Ectodermal cell (in vitro differentiated cells): ENCODE measurements around the gene TAOK2.

Experiments
- H3K27ac ChIP-seq: 2 replicates; pipeline ENCODE4 v1.7.0; 2013; ENCODE audit warnings: mild to moderate bottlenecking, low read depth, low read length; ENCODE audit not compliant: insufficient read depth, poor library complexity, severe bottlenecking
- H3K27me3 ChIP-seq: 2 replicates; pipeline ENCODE4 v1.7.0; 2013; ENCODE audit warnings: mild to moderate bottlenecking, low read length; ENCODE audit not compliant: insufficient read depth, control insufficient read depth, poor library complexity, severe bottlenecking
- H3K36me3 ChIP-seq: one replicate; pipeline ENCODE4 v1.7.0; 2013; ENCODE audit warnings: low read length; ENCODE audit not compliant: control insufficient read depth, insufficient read depth
- H3K4me1 ChIP-seq: one replicate; pipeline ENCODE4 v1.7.0; 2013; ENCODE audit warnings: low read length; ENCODE audit not compliant: control insufficient read depth, insufficient read depth
- H3K4me3 ChIP-seq: 2 replicates; pipeline ENCODE4 v1.7.0; 2013; ENCODE audit warnings: low read depth, low read length, control low read depth; ENCODE audit not compliant: insufficient read depth
- H3K9me3 ChIP-seq: 2 replicates; pipeline ENCODE4 v1.7.0; 2013; ENCODE audit warnings: mild to moderate bottlenecking, low read length, moderate library complexity; ENCODE audit not compliant: control insufficient read depth
- WGBS, 2 experiments: methylation state at CpG; one replicate each; pipeline ENCODE4 v1.1.7; 2013; ENCODE audit warnings: missing lambda C conversion rate in 2 of 2; 5-methylcytosine and 5-hydroxymethylcytosine counted together

The TAOK2 gene

GRCh38 chr16:29987371-29988085, 13.9 kb downstream of the TAOK2 start:
- Histone ChIP-seq H3K27me3 (no peaks in the 10 kb centered on the region), H3K36me3 (peaks cover 64% of the 10 kb centered on the region), H3K4me3 (no peak overlapping the region), H3K4me1 (no peaks in the 10 kb centered on the region), H3K27ac (no peak overlapping the region), H3K9me3 (no peaks in the 10 kb centered on the region)
- WGBS, 2 experiments = 94 to 95% methylated on average over 35 of the region's 35 CpGs

- Histone ChIP-seq H3K4me3 (no peak overlapping the region), H3K36me3 (peaks cover 61% of the 10 kb centered on the region), H3K4me1 (no peaks in the 10 kb centered on the region), H3K9me3 (no peaks in the 10 kb centered on the region), H3K27ac (no peak overlapping the region), H3K27me3 (no peaks in the 10 kb centered on the region)
- WGBS, 2 experiments = 93 to 95% methylated on average over 17 of the region's 17 CpGs
Observed at GRCh38 chr16:29988346-29989075, 14.8 kb downstream of the TAOK2 start.

GRCh38 chr16:29989111-29989858, 15.6 kb downstream of the TAOK2 start:
- Histone ChIP-seq H3K27me3 (no peaks in the 10 kb centered on the region), H3K36me3 (peaks cover 53% of the 10 kb centered on the region), H3K9me3 (no peaks in the 10 kb centered on the region), H3K4me3 (no peak overlapping the region), H3K4me1 (peaks cover 3% of the 10 kb centered on the region), H3K27ac (no peak overlapping the region)
- WGBS, 2 experiments = 95% methylated on average over 23 of the region's 23 CpGs

- Histone ChIP-seq H3K36me3 (peaks cover 52% of the 10 kb centered on the region), H3K9me3 (no peaks in the 10 kb centered on the region), H3K27me3 (no peaks in the 10 kb centered on the region), H3K4me1 (peaks cover 8% of the 10 kb centered on the region), H3K4me3 (no peak overlapping the region), H3K27ac (no peak overlapping the region)
- 100% methylated on average over 1 of the region's 2 CpGs; no CpG with 5 or more reads in 1 of the 2 experiments for WGBS, 2 experiments
Observed at GRCh38 chr16:29990034-29990433, 16.4 kb downstream of the TAOK2 start.

GRCh38 chr16:29990883-29991570, 17.4 kb downstream of the TAOK2 start:
- Histone ChIP-seq H3K27me3 (no peaks in the 10 kb centered on the region), H3K36me3 (peaks cover 46% of the 10 kb centered on the region), H3K4me3 (no peak overlapping the region), H3K27ac (no peak overlapping the region), H3K4me1 (peaks cover 8% of the 10 kb centered on the region), H3K9me3 (no peaks in the 10 kb centered on the region)
- 96% methylated on average over 35 of the region's 35 CpGs for WGBS, 2 experiments

- no peak overlapping the region for H3K4me3 ChIP-seq
- peaks cover 8% of the 10 kb centered on the region for H3K4me1 ChIP-seq
- no peaks in the 10 kb centered on the region for H3K27me3 ChIP-seq
- 93% methylated on average over 4 to 5 of the region's 5 CpGs for WGBS, 2 experiments
- H3K27ac ChIP-seq = no peak overlapping the region
- no peaks in the 10 kb centered on the region for H3K9me3 ChIP-seq
- peaks cover 41% of the 10 kb centered on the region for H3K36me3 ChIP-seq
Observed at GRCh38 chr16:29991571-29991904, 17.9 kb downstream of the TAOK2 start.

- Histone ChIP-seq H3K27ac (no peak overlapping the region), H3K9me3 (no peaks in the 10 kb centered on the region), H3K36me3 (peaks cover 32% of the 10 kb centered on the region), H3K27me3 (no peaks in the 10 kb centered on the region), H3K4me1 (peaks cover 12% of the 10 kb centered on the region), H3K4me3 (no peak overlapping the region)
- WGBS, 2 experiments = 83 to 85% methylated on average over 7 of the region's 7 CpGs
Observed at GRCh38 chr16:29992344-29992967, 18.8 kb downstream of the TAOK2 start.

GRCh38 chr16:29993191-29993902, 19.7 kb downstream of the TAOK2 start:
- Histone ChIP-seq H3K27ac (no peak overlapping the region), H3K9me3 (no peaks in the 10 kb centered on the region), H3K4me1 (peaks cover 12% of the 10 kb centered on the region), H3K36me3 (peaks cover 29% of the 10 kb centered on the region), H3K27me3 (no peaks in the 10 kb centered on the region), H3K4me3 (no peak overlapping the region)
- WGBS, 2 experiments = 95 to 96% methylated on average over 25 of the region's 25 CpGs

- WGBS, 2 experiments = 91 to 94% methylated on average over 9 of the region's 9 CpGs
- H3K4me3 ChIP-seq = no peak overlapping the region
- peaks cover 12% of the 10 kb centered on the region for H3K4me1 ChIP-seq
- no peaks in the 10 kb centered on the region for H3K9me3 ChIP-seq
- H3K27ac ChIP-seq = no peak overlapping the region
- no peaks in the 10 kb centered on the region for H3K27me3 ChIP-seq
- peaks cover 24% of the 10 kb centered on the region for H3K36me3 ChIP-seq
Observed at GRCh38 chr16:29993903-29994599, 20.4 kb downstream of the TAOK2 start.
